HepG2 (cell line): ENCODE measurements around the gene REPIN1. TPM values are rescaled to one million over a fixed set of nuclear protein-coding genes. Genes with fewer than 3 reads are reported as not detected.

Experiments used
- ARNT ChIP-seq: fragments of 450-650 bp; IDR thresholded peaks from 2 replicates; pipeline ENCODE4 v1.6.1; 2017
- HMG20A ChIP-seq: IDR thresholded peaks from 2 replicates; pipeline ENCODE4 v1.6.1; 2016; ENCODE audit warnings: borderline replicate concordance
- IKZF1 ChIP-seq: fragments of 450-650 bp; IDR thresholded peaks from 2 replicates; pipeline ENCODE4 v1.7.1; 2016
- KLF16 ChIP-seq, 2 experiments: sonication (generic) in 1 of 2; formaldehyde crosslinking in 1 of 2; IDR thresholded peaks; 2 replicates each; pipeline versions ENCODE4 v1.6.1 to v1.8.0; 2016 to 2023; ENCODE audit warnings: missing genetic modification reagents in 2 of 2, missing compliant biosample characterization in 1 of 2
- SNAPC2 ChIP-seq: sonication (generic); formaldehyde crosslinking; IDR thresholded peaks from 2 replicates; pipeline ENCODE4 v1.8.1; 2022; ENCODE audit warnings: mild to moderate bottlenecking, missing genetic modification reagents
- ZNF746 ChIP-seq: sonication (generic); formaldehyde crosslinking; IDR thresholded peaks from 2 replicates; pipeline ENCODE4 v1.8.0; 2022; ENCODE audit warnings: mild to moderate bottlenecking, missing genetic modification reagents
- ZNF747 ChIP-seq: sonication (generic); formaldehyde crosslinking; IDR thresholded peaks from 2 replicates; pipeline ENCODE4 v1.8.1; 2023; ENCODE audit warnings: missing genetic modification reagents, mild to moderate bottlenecking, borderline replicate concordance
- ZNF776 ChIP-seq: sonication (generic); formaldehyde crosslinking; IDR thresholded peaks from 2 replicates; pipeline ENCODE4 v1.4.0; 2020; ENCODE audit warnings: mild to moderate bottlenecking, missing genetic modification reagents
- ZNF83 ChIP-seq: sonication (generic); formaldehyde crosslinking; IDR thresholded peaks from 2 replicates; pipeline ENCODE4 v1.4.0; 2020; ENCODE audit warnings: missing genetic modification reagents, mild to moderate bottlenecking, borderline replicate concordance
- polyA plus RNA-seq, 8 experiments: library from polyadenylated mRNA; depleted of rRNA in 3 of 8; stranded (reverse) in 7 of 8; unstranded in 1 of 8; fragments of >200 nt; fragmentation: Illumina TruSeq in 4 of 8; extraction: Trizol in 4 of 8; gene quantifications; 2 replicates each; pipeline versions ENCODE4 v1.2.1 to v1.2.3, GENCODE V29; 2011 to 2016; ENCODE audit warnings: low read depth in 4 of 8, missing spikeins in 1 of 8, mixed read lengths in 1 of 8; ENCODE audit not compliant: insufficient read depth in 1 of 8
- total RNA-seq, 5 experiments: library from RNA; depleted of rRNA; stranded (reverse); fragments of >200 nt; fragmentation: Illumina TruSeq; extraction: Trizol; gene quantifications; 2 replicates each; pipeline ENCODE4 v1.2.3, GENCODE V29; 2016; ENCODE audit warnings: low read depth in 1 of 5
- TF ChIP-seq, protein P1 (sequence below): sonication (generic); formaldehyde crosslinking; IDR thresholded peaks from 2 replicates; pipeline ENCODE4 v1.5.0; 2020; ENCODE audit warnings: mild to moderate bottlenecking, missing genetic modification reagents, borderline replicate concordance
- TF ChIP-seq, protein P2 (sequence below): sonication (generic); formaldehyde crosslinking; IDR thresholded peaks from 2 replicates; pipeline ENCODE4 v1.4.0; 2020; ENCODE audit warnings: missing genetic modification reagents
- TF ChIP-seq, protein P3 (sequence below), 2 experiments: sonication (generic) in 1 of 2; formaldehyde crosslinking in 1 of 2; IDR thresholded peaks; 2 replicates each; pipeline versions ENCODE4 v1.6.1 to v1.9.0; 2014 to 2022; ENCODE audit warnings: antibody characterized with exemption in 1 of 2, borderline replicate concordance in 1 of 2, inconsistent platforms in 1 of 2, low read depth in 1 of 2, missing genetic modification reagents in 1 of 2
- TF ChIP-seq, protein P4 (sequence below): IDR thresholded peaks from 2 replicates; pipeline ENCODE4 v1.6.1; 2016; ENCODE audit warnings: mild to moderate bottlenecking

Gene REPIN1
- total and polyA plus RNA-seq, 2 of the 13 experiments (the other 11 are each of a cell fraction or from before 2014, with no cell fraction given): 69.9 to 108 TPM

DNA sequence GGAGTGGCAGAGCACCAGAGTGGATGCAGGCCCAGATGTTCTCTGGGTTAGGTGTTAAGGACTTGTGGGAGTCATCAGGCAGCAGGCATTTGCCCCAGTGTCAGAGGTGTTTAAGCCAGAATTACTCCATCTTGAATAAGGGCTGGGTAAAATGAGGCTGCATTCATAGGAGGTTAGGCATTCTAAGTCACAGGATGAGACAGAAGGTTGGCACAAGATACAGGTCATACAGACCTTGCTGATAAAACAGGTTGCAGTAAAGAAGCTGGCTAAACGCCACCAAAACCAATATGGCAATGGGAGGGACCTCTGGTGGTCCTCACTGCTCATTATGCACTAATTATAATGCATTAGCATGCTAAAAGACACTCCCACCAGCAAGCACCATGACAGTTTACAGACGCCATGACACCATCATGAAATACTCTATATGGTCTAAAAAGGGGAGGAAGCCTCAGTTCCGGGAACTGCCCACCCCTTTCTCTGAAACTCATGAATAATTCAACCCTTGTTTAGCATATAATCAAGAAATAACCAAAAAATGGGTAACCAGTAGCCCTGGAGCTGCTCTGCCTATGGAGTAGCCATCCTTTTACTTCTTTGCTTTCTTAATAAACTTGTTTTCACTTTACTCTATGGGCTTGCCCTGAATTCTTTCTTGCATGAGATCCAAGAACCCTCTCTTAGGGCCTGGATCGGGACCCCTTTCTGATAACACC, 46.3 kb upstream of the REPIN1 start (continued):
- TF ChIP-seq, protein P1, sequence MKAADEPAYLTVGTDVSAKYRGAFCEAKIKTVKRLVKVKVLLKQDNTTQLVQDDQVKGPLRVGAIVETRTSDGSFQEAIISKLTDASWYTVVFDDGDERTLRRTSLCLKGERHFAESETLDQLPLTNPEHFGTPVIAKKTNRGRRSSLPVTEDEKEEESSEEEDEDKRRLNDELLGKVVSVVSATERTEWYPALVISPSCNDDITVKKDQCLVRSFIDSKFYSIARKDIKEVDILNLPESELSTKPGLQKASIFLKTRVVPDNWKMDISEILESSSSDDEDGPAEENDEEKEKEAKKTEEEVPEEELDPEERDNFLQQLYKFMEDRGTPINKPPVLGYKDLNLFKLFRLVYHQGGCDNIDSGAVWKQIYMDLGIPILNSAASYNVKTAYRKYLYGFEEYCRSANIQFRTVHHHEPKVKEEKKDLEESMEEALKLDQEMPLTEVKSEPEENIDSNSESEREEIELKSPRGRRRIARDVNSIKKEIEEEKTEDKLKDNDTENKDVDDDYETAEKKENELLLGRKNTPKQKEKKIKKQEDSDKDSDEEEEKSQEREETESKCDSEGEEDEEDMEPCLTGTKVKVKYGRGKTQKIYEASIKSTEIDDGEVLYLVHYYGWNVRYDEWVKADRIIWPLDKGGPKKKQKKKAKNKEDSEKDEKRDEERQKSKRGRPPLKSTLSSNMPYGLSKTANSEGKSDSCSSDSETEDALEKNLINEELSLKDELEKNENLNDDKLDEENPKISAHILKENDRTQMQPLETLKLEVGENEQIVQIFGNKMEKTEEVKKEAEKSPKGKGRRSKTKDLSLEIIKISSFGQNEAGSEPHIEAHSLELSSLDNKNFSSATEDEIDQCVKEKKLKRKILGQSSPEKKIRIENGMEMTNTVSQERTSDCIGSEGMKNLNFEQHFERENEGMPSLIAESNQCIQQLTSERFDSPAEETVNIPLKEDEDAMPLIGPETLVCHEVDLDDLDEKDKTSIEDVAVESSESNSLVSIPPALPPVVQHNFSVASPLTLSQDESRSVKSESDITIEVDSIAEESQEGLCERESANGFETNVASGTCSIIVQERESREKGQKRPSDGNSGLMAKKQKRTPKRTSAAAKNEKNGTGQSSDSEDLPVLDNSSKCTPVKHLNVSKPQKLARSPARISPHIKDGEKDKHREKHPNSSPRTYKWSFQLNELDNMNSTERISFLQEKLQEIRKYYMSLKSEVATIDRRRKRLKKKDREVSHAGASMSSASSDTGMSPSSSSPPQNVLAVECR (CRISPR knock-in tag): no peak
- TF ChIP-seq ZNF83 (CRISPR knock-in tag) (no peak), HMG20A (no peak), ZNF776 (peak; percentile 6; the same call in 1 of the 2 replicates), SNAPC2 (peak; percentile 64; the same call in 1 of the 2 replicates), ARNT (no peak), ZNF747 (no peak), ZNF746 (no peak), IKZF1 (no peak), KLF16 (CRISPR knock-in tag; IDR thresholded peaks at IDR 0.05) (no peak)
- TF ChIP-seq, protein P2, sequence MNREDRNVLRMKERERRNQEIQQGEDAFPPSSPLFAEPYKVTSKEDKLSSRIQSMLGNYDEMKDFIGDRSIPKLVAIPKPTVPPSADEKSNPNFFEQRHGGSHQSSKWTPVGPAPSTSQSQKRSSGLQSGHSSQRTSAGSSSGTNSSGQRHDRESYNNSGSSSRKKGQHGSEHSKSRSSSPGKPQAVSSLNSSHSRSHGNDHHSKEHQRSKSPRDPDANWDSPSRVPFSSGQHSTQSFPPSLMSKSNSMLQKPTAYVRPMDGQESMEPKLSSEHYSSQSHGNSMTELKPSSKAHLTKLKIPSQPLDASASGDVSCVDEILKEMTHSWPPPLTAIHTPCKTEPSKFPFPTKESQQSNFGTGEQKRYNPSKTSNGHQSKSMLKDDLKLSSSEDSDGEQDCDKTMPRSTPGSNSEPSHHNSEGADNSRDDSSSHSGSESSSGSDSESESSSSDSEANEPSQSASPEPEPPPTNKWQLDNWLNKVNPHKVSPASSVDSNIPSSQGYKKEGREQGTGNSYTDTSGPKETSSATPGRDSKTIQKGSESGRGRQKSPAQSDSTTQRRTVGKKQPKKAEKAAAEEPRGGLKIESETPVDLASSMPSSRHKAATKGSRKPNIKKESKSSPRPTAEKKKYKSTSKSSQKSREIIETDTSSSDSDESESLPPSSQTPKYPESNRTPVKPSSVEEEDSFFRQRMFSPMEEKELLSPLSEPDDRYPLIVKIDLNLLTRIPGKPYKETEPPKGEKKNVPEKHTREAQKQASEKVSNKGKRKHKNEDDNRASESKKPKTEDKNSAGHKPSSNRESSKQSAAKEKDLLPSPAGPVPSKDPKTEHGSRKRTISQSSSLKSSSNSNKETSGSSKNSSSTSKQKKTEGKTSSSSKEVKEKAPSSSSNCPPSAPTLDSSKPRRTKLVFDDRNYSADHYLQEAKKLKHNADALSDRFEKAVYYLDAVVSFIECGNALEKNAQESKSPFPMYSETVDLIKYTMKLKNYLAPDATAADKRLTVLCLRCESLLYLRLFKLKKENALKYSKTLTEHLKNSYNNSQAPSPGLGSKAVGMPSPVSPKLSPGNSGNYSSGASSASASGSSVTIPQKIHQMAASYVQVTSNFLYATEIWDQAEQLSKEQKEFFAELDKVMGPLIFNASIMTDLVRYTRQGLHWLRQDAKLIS (CRISPR knock-in tag): no peak
- TF ChIP-seq, protein P3, sequence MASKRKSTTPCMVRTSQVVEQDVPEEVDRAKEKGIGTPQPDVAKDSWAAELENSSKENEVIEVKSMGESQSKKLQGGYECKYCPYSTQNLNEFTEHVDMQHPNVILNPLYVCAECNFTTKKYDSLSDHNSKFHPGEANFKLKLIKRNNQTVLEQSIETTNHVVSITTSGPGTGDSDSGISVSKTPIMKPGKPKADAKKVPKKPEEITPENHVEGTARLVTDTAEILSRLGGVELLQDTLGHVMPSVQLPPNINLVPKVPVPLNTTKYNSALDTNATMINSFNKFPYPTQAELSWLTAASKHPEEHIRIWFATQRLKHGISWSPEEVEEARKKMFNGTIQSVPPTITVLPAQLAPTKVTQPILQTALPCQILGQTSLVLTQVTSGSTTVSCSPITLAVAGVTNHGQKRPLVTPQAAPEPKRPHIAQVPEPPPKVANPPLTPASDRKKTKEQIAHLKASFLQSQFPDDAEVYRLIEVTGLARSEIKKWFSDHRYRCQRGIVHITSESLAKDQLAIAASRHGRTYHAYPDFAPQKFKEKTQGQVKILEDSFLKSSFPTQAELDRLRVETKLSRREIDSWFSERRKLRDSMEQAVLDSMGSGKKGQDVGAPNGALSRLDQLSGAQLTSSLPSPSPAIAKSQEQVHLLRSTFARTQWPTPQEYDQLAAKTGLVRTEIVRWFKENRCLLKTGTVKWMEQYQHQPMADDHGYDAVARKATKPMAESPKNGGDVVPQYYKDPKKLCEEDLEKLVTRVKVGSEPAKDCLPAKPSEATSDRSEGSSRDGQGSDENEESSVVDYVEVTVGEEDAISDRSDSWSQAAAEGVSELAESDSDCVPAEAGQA (IDR thresholded peaks at IDR 0.05; ENCODE audit: low read depth): no peak
- TF ChIP-seq, protein P3 (CRISPR knock-in tag; IDR thresholded peaks at IDR 0.05; ENCODE audit: borderline replicate concordance): no peak
- TF ChIP-seq, protein P4, sequence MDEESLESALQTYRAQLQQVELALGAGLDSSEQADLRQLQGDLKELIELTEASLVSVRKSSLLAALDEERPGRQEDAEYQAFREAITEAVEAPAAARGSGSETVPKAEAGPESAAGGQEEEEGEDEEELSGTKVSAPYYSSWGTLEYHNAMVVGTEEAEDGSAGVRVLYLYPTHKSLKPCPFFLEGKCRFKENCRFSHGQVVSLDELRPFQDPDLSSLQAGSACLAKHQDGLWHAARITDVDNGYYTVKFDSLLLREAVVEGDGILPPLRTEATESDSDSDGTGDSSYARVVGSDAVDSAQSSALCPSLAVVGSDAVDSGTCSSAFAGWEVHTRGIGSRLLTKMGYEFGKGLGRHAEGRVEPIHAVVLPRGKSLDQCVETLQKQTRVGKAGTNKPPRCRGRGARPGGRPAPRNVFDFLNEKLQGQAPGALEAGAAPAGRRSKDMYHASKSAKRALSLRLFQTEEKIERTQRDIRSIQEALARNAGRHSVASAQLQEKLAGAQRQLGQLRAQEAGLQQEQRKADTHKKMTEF (CRISPR knock-in tag): no peak
